HEK293 (cell line): ENCODE data around the gene TNFRSF9.

Experiments used
- CTCF ChIA-PET: fragments of 350-600 bp; formaldehyde crosslinking; extraction: SDS; loops from one replicate; lab custom pipeline; 2021; ENCODE audit warnings: antibody characterized with exemption; lab: Yijun Ruan, JAX
- POLR2A ChIA-PET: fragments of 300-600 bp; formaldehyde crosslinking; extraction: SDS; loops from one replicate; lab custom pipeline; 2020; ENCODE audit warnings: antibody characterized with exemption, inconsistent platforms; lab: Yijun Ruan, JAX
- H3K27ac ChIP-seq: fragments of 200-500 bp; sonication (Bioruptor generic); 2 replicates; pipeline ENCODE4 v1.5.1; 2014; ENCODE audit warnings: low read depth, low read length, control low read depth, inconsistent platforms; ENCODE audit errors: extremely low read depth
- H3K36me3 ChIP-seq, 2 experiments: fragments of 200-500 bp in 1 of 2; sonication (Bioruptor generic) in 1 of 2; 1 replicate in 1 of 2; 2 replicates in 1 of 2; pipeline ENCODE4 v1.5.1; 2014 to 2017; ENCODE audit warnings: inconsistent platforms in 2 of 2, low read length in 2 of 2; ENCODE audit not compliant: control insufficient read depth in 2 of 2, insufficient read depth in 1 of 2
- H3K4me1 ChIP-seq: fragments of 200-500 bp; sonication (Bioruptor generic); 2 replicates; pipeline ENCODE4 v1.5.1; 2014; ENCODE audit warnings: mild to moderate bottlenecking, low read length, inconsistent platforms; ENCODE audit not compliant: control insufficient read depth, insufficient read depth
- H3K4me3 ChIP-seq: 2 replicates; pipeline ENCODE4 v1.5.1; 2011; ENCODE audit warnings: low read depth, mild to moderate bottlenecking, control low read depth, low read length, moderate library complexity
- H3K9me3 ChIP-seq: fragments of 200-500 bp; sonication (Bioruptor generic); 2 replicates; pipeline ENCODE4 v1.5.1; 2014; ENCODE audit warnings: low read depth, low read length, inconsistent platforms; ENCODE audit not compliant: control insufficient read depth, insufficient read depth
- IKZF3 ChIP-seq: fragments of 450-650 bp; IDR thresholded peaks from 2 replicates; pipeline ENCODE4 v1.5.0; 2018; ENCODE audit warnings: missing biosample characterization, mild to moderate bottlenecking, missing genetic modification characterization, moderate library complexity
- KLF1 ChIP-seq: fragments of 450-650 bp; formaldehyde crosslinking; IDR thresholded peaks from 2 replicates; pipeline ENCODE4 v1.5.1; 2016; ENCODE audit warnings: missing biosample characterization, missing genetic modification characterization
- MYNN ChIP-seq: fragments of 450-650 bp; formaldehyde crosslinking; IDR thresholded peaks from 2 replicates; pipeline ENCODE4 v1.5.1; 2016; ENCODE audit warnings: missing biosample characterization, missing genetic modification characterization, borderline replicate concordance
- RBAK ChIP-seq: fragments of 450-650 bp; formaldehyde crosslinking; IDR thresholded peaks from 2 replicates; pipeline ENCODE4 v1.5.1; 2016; ENCODE audit warnings: missing biosample characterization, missing genetic modification characterization
- SETDB1 ChIP-seq: IDR thresholded peaks from one replicate; pipeline ENCODE4 v1.6.1; 2017; ENCODE audit warnings: mild to moderate bottlenecking, low read length, moderate library complexity, mixed read lengths; ENCODE audit not compliant: insufficient read length
- YY1 ChIP-seq: fragments of 450-650 bp; formaldehyde crosslinking; IDR thresholded peaks from 2 replicates; pipeline ENCODE4 v1.5.1; 2018; ENCODE audit warnings: missing biosample characterization, missing genetic modification characterization
- ZNF132 ChIP-seq: fragments of 450-650 bp; formaldehyde crosslinking; IDR thresholded peaks from 2 replicates; pipeline ENCODE4 v1.5.1; 2017; ENCODE audit warnings: missing biosample characterization, missing genetic modification characterization, borderline replicate concordance
- ZNF174 ChIP-seq: fragments of 450-650 bp; formaldehyde crosslinking; IDR thresholded peaks from 2 replicates; pipeline ENCODE4 v1.5.0; 2017; ENCODE audit warnings: missing biosample characterization, mild to moderate bottlenecking, missing genetic modification characterization
- ZNF2 ChIP-seq: fragments of 450-650 bp; formaldehyde crosslinking; IDR thresholded peaks from 2 replicates; pipeline ENCODE4 v1.5.1; 2016; ENCODE audit warnings: missing biosample characterization, missing genetic modification characterization
- ZNF211 ChIP-seq: fragments of 450-650 bp; formaldehyde crosslinking; IDR thresholded peaks from 2 replicates; pipeline ENCODE4 v1.5.1; 2016; ENCODE audit warnings: low read depth, missing biosample characterization, missing genetic modification characterization
- ZNF350 ChIP-seq: fragments of 450-650 bp; formaldehyde crosslinking; IDR thresholded peaks from 2 replicates; pipeline ENCODE4 v1.5.0; 2017; ENCODE audit warnings: missing biosample characterization, mild to moderate bottlenecking, missing genetic modification characterization
- ZNF366 ChIP-seq: fragments of 450-650 bp; formaldehyde crosslinking; conservative IDR thresholded peaks from 2 replicates; pipeline ENCODE4 v1.5.1; 2016; ENCODE audit warnings: missing biosample characterization, missing genetic modification characterization
- ZNF48 ChIP-seq: fragments of 450-650 bp; formaldehyde crosslinking; IDR thresholded peaks from 2 replicates; pipeline ENCODE4 v1.5.1; 2016; ENCODE audit warnings: missing biosample characterization, missing genetic modification characterization
- ZNF521 ChIP-seq: fragments of 450-650 bp; formaldehyde crosslinking; IDR thresholded peaks from 2 replicates; pipeline ENCODE4 v1.5.1; 2017; ENCODE audit warnings: missing biosample characterization, mild to moderate bottlenecking, missing genetic modification characterization
- ZNF548 ChIP-seq: fragments of 450-650 bp; formaldehyde crosslinking; IDR thresholded peaks from 2 replicates; pipeline ENCODE4 v1.5.1; 2016; ENCODE audit warnings: missing biosample characterization, missing genetic modification characterization
- ZNF585B ChIP-seq: fragments of 450-650 bp; formaldehyde crosslinking; IDR thresholded peaks from 2 replicates; pipeline ENCODE4 v1.5.1; 2016; ENCODE audit warnings: missing biosample characterization, missing genetic modification characterization
- ZNF610 ChIP-seq: fragments of 450-650 bp; formaldehyde crosslinking; IDR thresholded peaks from 2 replicates; pipeline ENCODE4 v1.5.1; 2016; ENCODE audit warnings: missing biosample characterization, missing genetic modification characterization, borderline replicate concordance
- ZNF621 ChIP-seq: fragments of 450-650 bp; formaldehyde crosslinking; IDR thresholded peaks from 2 replicates; pipeline ENCODE4 v1.5.1; 2017; ENCODE audit warnings: missing biosample characterization, missing genetic modification characterization
- ZNF670 ChIP-seq: fragments of 450-650 bp; formaldehyde crosslinking; IDR thresholded peaks from 2 replicates; pipeline ENCODE4 v1.5.1; 2016; ENCODE audit warnings: missing biosample characterization, missing genetic modification characterization, low read depth
- ZNF791 ChIP-seq: fragments of 450-650 bp; formaldehyde crosslinking; IDR thresholded peaks from 2 replicates; pipeline ENCODE4 v1.5.1; 2016; ENCODE audit warnings: missing biosample characterization, missing genetic modification characterization
- ZNF837 ChIP-seq: fragments of 450-650 bp; formaldehyde crosslinking; IDR thresholded peaks from 2 replicates; pipeline ENCODE4 v1.5.1; 2016; ENCODE audit warnings: missing biosample characterization, missing genetic modification characterization
- ZSCAN23 ChIP-seq: fragments of 450-650 bp; formaldehyde crosslinking; IDR thresholded peaks from 2 replicates; pipeline ENCODE4 v1.5.1; 2016; ENCODE audit warnings: missing biosample characterization, missing genetic modification characterization
- TF ChIP-seq, protein P1 (sequence below): fragments of 450-650 bp; formaldehyde crosslinking; IDR thresholded peaks from 2 replicates; pipeline ENCODE4 v1.5.1; 2016; ENCODE audit warnings: missing biosample characterization, missing genetic modification characterization
- TF ChIP-seq, protein P2 (sequence below): fragments of 450-650 bp; formaldehyde crosslinking; IDR thresholded peaks from 2 replicates; pipeline ENCODE4 v1.5.1; 2016; ENCODE audit warnings: missing biosample characterization, missing genetic modification characterization
- TF ChIP-seq, protein P3 (sequence below): fragments of 450-650 bp; formaldehyde crosslinking; IDR thresholded peaks from 2 replicates; pipeline ENCODE4 v1.5.1; 2016; ENCODE audit warnings: missing biosample characterization, missing genetic modification characterization, borderline replicate concordance

The TNFRSF9 gene

DNA sequence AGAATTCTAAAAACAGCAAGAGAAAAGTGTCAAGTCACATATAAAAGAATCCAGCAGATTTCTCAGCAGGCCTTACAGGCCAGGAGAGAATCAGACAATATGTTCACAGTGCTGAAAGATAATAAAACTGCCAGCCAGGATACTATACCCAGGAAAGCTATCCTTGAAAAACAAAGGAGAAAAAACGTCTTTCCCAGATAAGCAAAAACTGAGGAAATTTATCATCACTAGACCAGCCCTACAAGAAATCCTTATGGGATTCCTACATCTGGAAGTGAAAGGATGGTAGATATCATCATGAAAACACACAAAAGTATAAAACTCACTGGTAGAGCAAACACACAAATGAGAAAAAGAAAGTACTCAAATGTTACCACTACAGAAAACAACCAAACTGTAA is 62.6 kb downstream of the TNFRSF9 start:
- POLR2A ChIA-PET, result no interaction called here
- no peak overlapping the region for H3K27ac ChIP-seq
- no peak overlapping the region for H3K4me3 ChIP-seq
- TF ChIP-seq ZNF132 (tag by site-specific recombination), result no peak
- TF ChIP-seq YY1 (tag by site-specific recombination), result no peak
- 0 out of 2 replicates have a peak, but pooled peaks have one; percentile 12 for TF ChIP-seq ZNF585B
- peak; percentile 95 for TF ChIP-seq SETDB1
- TF ChIP-seq ZNF350 (tag by site-specific recombination), result no peak
- TF ChIP-seq ZNF610 (tag by site-specific recombination), result no peak
- H3K4me1 ChIP-seq, result no peaks in the 10 kb centered on the region
- CTCF ChIA-PET, result interaction anchor here (1.2 kb wide), 1 partner anchor 69 kb away, joined by 3 read pairs; no protein-coding TSS in a partner anchor
- H3K36me3 ChIP-seq, result no peaks in the 10 kb centered on the region
- no peaks in the 10 kb centered on the region for H3K9me3 ChIP-seq

DNA sequence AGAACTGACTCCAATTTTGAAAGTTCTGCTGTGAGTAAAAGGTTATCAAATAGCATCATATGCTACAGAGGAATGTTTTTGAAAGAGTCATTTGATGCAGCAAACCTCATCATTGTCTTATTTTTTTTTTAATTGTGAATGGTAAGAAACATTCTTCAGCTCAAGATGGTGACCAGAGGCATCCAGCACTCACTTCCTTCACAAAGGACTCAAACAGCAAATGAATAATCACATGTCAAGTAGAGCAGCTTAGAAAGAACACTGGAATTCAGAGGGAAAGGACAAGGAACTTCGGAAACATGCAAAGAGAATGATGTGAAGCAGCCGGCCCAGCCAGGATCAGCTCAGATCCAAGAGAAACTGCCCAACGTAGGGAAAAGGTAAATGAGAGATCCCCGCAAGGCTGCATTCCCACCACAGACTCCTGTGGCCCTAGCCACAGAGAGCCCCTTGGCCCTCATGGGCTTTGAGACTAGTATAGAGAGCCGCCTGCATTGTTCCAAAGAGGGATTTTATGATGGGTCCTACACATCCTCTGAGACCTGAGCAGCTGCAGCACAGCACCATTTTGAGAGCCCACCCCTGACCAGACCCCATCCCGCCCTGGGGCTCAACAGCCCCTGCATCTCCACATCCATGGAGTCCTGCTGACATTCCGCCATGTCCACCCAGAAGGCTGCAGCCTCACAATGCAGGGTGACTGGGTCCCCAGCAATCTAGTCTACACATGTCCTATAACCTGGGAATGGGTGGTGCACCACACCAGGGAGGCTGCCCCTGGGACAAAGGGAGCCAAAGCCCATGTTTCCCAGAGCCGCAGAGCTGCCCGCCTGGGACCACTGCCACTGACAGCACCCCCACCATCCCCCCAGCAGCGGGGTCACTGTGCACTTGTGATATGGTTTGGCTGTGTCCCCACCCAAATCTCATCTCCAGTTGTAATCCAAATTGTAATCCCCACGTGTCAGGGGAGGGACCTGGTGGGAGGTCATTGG is 66.5 kb downstream of the TNFRSF9 start:
- Histone ChIP-seq H3K4me1 (no peaks in the 10 kb centered on the region), H3K9me3 (no peaks in the 10 kb centered on the region), H3K4me3 (no peak overlapping the region), H3K36me3 (no peaks in the 10 kb centered on the region), H3K27ac (no peak overlapping the region)
- POLR2A ChIA-PET, result no interaction called here
- CTCF ChIA-PET, result no interaction called here
- TF ChIP-seq ZNF837 (tag by site-specific recombination), result no peak
- TF ChIP-seq RBAK (tag by site-specific recombination), result no peak
- TF ChIP-seq ZNF521, result no peak
- no peak for TF ChIP-seq ZNF548 (tag by site-specific recombination)
- TF ChIP-seq ZNF621, result no peak
- TF ChIP-seq, protein P1, sequence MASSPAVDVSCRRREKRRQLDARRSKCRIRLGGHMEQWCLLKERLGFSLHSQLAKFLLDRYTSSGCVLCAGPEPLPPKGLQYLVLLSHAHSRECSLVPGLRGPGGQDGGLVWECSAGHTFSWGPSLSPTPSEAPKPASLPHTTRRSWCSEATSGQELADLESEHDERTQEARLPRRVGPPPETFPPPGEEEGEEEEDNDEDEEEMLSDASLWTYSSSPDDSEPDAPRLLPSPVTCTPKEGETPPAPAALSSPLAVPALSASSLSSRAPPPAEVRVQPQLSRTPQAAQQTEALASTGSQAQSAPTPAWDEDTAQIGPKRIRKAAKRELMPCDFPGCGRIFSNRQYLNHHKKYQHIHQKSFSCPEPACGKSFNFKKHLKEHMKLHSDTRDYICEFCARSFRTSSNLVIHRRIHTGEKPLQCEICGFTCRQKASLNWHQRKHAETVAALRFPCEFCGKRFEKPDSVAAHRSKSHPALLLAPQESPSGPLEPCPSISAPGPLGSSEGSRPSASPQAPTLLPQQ (tag by site-specific recombination), result no peak
- TF ChIP-seq, protein P2, sequence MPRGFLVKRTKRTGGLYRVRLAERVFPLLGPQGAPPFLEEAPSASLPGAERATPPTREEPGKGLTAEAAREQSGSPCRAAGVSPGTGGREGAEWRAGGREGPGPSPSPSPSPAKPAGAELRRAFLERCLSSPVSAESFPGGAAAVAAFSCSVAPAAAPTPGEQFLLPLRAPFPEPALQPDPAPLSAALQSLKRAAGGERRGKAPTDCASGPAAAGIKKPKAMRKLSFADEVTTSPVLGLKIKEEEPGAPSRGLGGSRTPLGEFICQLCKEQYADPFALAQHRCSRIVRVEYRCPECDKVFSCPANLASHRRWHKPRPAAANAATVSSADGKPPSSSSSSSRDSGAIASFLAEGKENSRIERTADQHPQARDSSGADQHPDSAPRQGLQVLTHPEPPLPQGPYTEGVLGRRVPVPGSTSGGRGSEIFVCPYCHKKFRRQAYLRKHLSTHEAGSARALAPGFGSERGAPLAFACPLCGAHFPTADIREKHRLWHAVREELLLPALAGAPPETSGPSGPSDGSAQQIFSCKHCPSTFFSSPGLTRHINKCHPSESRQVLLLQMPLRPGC (tag by site-specific recombination), result no peak
- TF ChIP-seq ZNF791 (tag by site-specific recombination), result no peak
- no peak for TF ChIP-seq ZNF2
- TF ChIP-seq KLF1 (tag by site-specific recombination), result no peak
- no peak for TF ChIP-seq ZSCAN23 (tag by site-specific recombination)
- no peak for TF ChIP-seq ZNF48 (tag by site-specific recombination)
- no peak for TF ChIP-seq ZNF174 (tag by site-specific recombination)
- TF ChIP-seq IKZF3, result no peak
- TF ChIP-seq ZNF211 (tag by site-specific recombination), result no peak
- TF ChIP-seq, protein P3, sequence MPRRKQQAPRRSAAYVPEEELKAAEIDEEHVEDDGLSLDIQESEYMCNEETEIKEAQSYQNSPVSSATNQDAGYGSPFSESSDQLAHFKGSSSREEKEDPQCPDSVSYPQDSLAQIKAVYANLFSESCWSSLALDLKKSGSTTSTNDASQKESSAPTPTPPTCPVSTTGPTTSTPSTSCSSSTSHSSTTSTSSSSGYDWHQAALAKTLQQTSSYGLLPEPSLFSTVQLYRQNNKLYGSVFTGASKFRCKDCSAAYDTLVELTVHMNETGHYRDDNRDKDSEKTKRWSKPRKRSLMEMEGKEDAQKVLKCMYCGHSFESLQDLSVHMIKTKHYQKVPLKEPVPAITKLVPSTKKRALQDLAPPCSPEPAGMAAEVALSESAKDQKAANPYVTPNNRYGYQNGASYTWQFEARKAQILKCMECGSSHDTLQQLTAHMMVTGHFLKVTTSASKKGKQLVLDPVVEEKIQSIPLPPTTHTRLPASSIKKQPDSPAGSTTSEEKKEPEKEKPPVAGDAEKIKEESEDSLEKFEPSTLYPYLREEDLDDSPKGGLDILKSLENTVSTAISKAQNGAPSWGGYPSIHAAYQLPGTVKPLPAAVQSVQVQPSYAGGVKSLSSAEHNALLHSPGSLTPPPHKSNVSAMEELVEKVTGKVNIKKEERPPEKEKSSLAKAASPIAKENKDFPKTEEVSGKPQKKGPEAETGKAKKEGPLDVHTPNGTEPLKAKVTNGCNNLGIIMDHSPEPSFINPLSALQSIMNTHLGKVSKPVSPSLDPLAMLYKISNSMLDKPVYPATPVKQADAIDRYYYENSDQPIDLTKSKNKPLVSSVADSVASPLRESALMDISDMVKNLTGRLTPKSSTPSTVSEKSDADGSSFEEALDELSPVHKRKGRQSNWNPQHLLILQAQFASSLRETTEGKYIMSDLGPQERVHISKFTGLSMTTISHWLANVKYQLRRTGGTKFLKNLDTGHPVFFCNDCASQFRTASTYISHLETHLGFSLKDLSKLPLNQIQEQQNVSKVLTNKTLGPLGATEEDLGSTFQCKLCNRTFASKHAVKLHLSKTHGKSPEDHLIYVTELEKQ (tag by site-specific recombination), result no peak
- no peak for TF ChIP-seq MYNN
- no peak for TF ChIP-seq ZNF366
- TF ChIP-seq ZNF670, result no peak
